GM13976 (cell line): ENCODE results near the gene ABR.

Source experiments
- DNase-seq: peaks from one replicate; pipeline ENCODE4 v3.0.0; 2012; ENCODE audit warnings: low spot score
- CTCF ChIP-seq: IDR thresholded peaks from 2 replicates; pipeline ENCODE4 v1.5.1; 2012; ENCODE audit warnings: borderline replicate concordance, mild to moderate bottlenecking; ENCODE audit not compliant: insufficient read depth; ENCODE audit errors: extremely low read depth, missing control alignments, control extremely low read depth
- in situ Hi-C: fragments of 300-500 bp; cut with MboI; formaldehyde crosslinking; loops from one replicate; pipeline ENCODE4 v1.12.0; 2022; ENCODE audit warnings: low sequenced_read_pairs, mixed read lengths, inconsistent platforms; ENCODE audit not compliant: unreplicated experiment

The ABR gene

GRCh38 chr17:958712-959451 is 220.9 kb downstream of the ABR start:
- in situ Hi-C loops = no loop called here
- no peak for DNase-seq
- TF ChIP-seq CTCF = no peak

GRCh38 chr17:957856-958421 is 221.8 kb downstream of the ABR start:
- in situ Hi-C loops = no loop called here
- TF ChIP-seq CTCF = no peak
- no peak for DNase-seq

GRCh38 chr17:956905-957304 is 222.9 kb downstream of the ABR start:
- DNase-seq = no peak
- in situ Hi-C loops = no loop called here
- TF ChIP-seq CTCF = no peak

- in situ Hi-C loops = no loop called here
- no peak for DNase-seq
Observed at GRCh38 chr17:954431-955164, 225.2 kb downstream of the ABR start.

GRCh38 chr17:953767-954166 is 226.0 kb downstream of the ABR start:
- no peak for TF ChIP-seq CTCF
- in situ Hi-C loops = no loop called here
- no peak for DNase-seq

More at GRCh38 chr17:954431-955164, 225.2 kb downstream of the ABR start:
- TF ChIP-seq CTCF = no peak
